T-helper 1 cell (primary cell): Measurements from ENCODE around the gene OR1Q1.
"Not testable (repeated sequence)": the region's sequence is repeated elsewhere in the genome, so short reads cannot be mapped to it uniquely, and the experiment has no call there.

Source experiments
- DNase-seq, 5 donors: peaks; one replicate each; pipeline ENCODE4 v3.0.0-alpha.2; 2012 to 2020
- total RNA-seq, 4 donors: gene quantifications; one replicate each; lab custom pipeline; 2026; lab: John Stamatoyannopoulos, UW

OR1Q1 gene, protein sequence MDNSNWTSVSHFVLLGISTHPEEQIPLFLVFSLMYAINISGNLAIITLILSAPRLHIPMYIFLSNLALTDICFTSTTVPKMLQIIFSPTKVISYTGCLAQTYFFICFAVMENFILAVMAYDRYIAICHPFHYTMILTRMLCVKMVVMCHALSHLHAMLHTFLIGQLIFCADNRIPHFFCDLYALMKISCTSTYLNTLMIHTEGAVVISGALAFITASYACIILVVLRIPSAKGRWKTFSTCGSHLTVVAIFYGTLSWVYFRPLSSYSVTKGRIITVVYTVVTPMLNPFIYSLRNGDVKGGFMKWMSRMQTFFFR
- 0 to 0.08 (median 0) reads per million in 4 donors for total RNA-seq

GRCh38 chr9:122614362-122614761 lies at the start of gene OR1Q1:
Gene OR1Q1 (plus strand): TSS chr9:122614738. CDS start chr9:122614738, 0 bp downstream.
- DNase-seq = no peak

DNA sequence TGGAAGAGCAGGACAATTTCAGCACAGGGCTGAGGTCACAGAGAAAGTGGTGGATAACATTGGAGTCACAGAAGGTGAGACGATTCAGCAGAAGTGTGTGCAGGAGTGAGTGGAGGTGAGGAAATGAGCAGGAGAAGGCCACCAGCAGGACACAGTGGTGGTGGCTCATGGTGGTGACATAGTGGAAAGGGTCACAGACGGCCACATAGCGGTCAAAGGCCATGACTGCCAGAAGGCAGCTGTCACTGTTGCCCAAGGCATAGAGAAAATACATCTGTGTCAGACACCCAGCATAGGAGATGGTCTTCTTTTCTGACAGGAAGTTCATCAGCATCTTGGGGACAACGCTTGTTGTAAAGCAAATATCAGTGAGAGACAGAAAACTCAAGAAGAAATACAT lies 46.6 kb upstream of the OR1Q1 start:
- no peak for DNase-seq

DNA sequence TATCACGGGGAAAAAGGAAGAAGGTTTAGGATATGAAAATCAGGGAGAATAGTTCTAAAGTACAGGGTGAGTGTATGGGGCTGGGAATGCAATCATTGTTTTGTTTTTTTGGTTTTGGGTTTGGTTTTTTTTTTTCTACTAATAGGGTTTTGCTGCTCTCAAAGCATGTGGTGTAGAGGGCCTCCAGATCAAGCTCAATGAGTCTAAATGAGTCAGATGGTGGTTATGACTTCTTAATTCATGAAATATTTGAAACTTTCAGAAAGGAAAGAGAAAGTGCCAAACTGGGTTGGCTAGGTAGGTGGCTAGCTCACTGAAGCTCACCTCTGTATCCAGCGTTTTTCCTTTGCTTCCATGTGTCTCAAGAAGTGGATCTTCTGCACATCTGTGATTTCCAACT lies 42.1 kb upstream of the OR1Q1 start:
- no peak for DNase-seq

DNA sequence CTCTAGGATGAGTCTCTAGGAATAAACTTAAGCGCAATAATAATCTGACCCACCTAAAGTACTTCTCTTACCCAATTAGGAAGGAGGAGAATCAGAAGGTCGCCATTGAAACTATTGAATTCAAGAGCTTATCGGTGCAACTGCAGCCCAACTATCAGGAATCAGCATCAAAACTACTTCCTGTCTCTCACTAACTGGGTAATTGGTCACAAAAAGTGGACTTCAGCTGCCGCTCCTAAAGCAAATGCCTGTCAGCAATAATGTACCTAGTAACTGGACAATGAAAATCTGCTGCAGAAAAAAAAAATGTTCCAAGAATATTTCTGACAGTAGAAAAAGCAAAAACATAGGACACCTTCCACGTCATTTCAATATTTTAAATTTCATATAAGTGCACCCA lies 34.7 kb upstream of the OR1Q1 start:
- DNase-seq = no peak

DNA sequence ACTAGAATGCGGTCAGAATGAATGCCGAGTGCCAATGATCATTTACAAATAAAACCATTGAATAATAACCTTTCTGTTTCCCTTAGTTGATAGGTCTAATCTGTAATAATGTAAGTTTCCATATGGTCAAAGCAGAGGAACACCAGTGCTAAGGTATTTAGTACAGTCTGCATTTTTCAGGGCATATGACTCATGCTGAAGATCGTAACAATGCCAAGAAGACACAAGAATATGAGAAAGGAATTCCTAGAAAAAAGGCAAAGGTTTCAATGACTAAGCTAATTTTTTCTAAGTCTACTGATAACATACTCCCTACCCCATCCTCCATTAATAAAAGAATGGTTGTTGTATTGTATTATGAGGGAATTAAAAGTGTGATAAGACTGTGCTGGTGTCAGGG lies 34.2 kb upstream of the OR1Q1 start:
- no peak for DNase-seq

- DNase-seq = not testable (repeated sequence)
These were observed 31.3 kb upstream of the OR1Q1 start, which contains the start of gene OR1L8 for GRCh38 chr9:122583284-122583683. Gene OR1L8 (minus strand): TSS chr9:122583384. CDS start chr9:122568477, 14,907 bp downstream.

GRCh38 chr9:122605691-122606090 lies 8.8 kb upstream of the OR1Q1 start:
- DNase-seq = no peak

GRCh38 chr9:122606587-122606986 lies 8.0 kb upstream of the OR1Q1 start:
- DNase-seq = no peak

GRCh38 chr9:122609804-122610203 lies 4.7 kb upstream of the OR1Q1 start:
- no peak for DNase-seq

DNA sequence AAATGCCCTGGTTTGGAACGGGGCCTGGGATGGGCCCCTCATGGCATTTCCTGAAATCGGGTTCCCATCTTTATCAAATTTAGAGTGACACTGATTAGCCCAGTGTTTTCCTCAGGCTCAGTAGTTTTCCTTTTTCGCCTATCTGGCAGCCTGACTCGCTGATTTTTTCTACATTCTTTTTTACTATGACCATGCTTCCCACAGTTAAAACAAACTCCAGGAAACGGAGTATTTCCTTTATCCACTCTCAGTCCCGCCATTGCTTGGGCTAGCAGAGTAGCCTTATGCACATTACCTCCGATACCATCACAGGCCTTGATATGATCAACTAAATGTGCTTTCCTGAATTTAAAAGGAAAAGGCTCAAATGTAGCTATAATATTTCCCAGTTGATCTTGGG lies 5.5 kb downstream of the OR1Q1 start:
- DNase-seq = no peak

GRCh38 chr9:122642226-122642625 lies 27.7 kb downstream of the OR1Q1 start:
- no peak for DNase-seq

- no peak for DNase-seq
These were observed 41.8 kb downstream of the OR1Q1 start for GRCh38 chr9:122656378-122656777.

DNA sequence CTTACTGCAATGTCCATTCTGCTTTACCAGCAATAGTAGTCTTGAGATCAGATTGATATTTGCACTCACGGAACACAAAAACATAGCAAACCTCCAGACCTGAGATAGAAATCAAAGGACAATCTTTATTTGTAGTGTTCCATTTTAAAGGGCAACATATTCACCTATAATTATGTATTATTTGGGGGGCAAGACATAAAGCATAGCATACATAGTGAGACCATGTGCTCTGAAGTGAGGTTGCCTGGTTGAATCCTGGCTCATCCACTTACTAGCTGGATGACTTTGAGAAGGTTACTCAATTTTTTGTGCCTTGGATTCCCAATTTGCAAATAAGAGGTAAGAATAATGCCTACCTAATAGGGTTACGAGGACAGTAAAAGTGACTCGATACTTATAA lies 43.0 kb downstream of the OR1Q1 start, which contains the start of gene OR1B1:
OR1B1 (minus strand) TSS at position 101 of the 400 bp plus-strand sequence.
- DNase-seq = no peak

DNA sequence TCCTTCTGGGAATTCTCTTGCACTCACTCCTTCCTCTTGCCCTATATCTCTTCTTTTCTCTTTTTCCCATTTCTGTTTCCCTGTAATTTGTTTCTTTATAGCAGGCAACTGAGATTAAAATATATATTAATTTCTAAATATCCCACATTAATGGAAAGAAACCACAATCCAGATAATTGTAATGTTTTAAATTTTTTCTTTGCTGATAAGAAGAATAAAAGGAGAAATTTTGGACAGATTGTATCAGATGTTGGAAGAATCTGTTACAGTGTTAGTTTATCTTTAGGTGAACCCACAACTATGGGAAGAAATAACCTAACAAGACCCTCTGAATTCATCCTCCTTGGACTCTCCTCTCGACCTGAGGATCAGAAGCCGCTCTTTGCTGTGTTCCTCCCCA lies 46.9 kb downstream of the OR1Q1 start, which contains the start of gene OR1L1:
OR1L1 (plus strand) TSS at position 301 of the 400 bp plus-strand sequence; CDS start at position 301, 0 bp downstream.
- no peak for DNase-seq
